Midbrain (tissue), 1 donor: Measurements from ENCODE around the gene UPK3B.
"Not testable (repeated sequence)": the region's sequence is repeated elsewhere in the genome, so short reads cannot be mapped to it uniquely, and the experiment has no call there.

ENCODE experiments used
- DNase-seq: peaks from one replicate; lab custom pipeline; 2025; lab: John Stamatoyannopoulos, UW

UPK3B gene

DNA sequence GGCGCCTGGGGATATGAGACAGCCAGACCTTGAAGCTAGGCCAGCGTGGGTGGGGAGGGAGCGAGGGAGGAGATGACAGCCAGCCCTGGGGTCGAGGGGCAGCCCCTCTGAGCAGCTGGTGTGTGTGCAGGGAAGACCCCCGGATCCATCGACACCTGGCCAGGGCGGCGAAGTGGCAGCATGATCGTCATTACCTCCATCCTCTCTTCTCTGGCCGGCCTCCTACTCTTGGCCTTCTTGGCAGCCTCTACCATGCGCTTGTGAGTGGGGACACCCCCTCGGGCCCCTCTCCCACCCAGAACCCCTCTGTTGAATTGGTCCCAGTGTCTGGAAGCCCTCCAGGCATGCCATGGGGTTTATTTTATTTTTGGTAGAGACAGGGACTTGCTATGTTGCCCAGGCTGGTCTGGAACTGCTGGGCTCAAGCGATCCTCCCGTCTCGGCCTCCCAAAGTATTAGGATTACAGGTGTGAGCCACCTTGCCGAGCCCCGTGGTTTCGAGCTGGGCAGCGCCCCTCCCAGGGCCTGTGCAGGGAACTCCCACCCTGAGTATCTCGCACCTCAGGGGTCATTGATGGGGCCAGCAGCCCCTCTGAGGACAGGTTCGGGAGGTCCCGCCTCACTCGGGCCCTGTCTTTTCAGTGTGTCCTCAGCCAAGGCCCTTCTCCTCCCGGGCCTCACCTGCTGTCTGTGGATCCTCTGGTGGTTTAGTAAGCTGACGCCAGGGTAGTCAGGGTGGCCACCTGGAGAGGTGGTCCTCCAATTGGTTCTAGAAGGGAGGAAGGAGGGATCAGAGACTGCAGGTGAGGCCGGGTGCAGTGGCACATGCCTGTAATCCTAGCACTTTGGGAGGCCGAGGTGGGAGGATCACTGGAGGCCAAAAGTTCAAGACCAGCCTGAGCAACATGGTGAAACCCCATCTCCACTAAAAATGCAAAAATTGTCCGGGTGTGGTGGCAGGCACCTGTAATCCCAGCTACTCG, 3.8 kb downstream of the UPK3B start:
- no peak for DNase-seq

DNA sequence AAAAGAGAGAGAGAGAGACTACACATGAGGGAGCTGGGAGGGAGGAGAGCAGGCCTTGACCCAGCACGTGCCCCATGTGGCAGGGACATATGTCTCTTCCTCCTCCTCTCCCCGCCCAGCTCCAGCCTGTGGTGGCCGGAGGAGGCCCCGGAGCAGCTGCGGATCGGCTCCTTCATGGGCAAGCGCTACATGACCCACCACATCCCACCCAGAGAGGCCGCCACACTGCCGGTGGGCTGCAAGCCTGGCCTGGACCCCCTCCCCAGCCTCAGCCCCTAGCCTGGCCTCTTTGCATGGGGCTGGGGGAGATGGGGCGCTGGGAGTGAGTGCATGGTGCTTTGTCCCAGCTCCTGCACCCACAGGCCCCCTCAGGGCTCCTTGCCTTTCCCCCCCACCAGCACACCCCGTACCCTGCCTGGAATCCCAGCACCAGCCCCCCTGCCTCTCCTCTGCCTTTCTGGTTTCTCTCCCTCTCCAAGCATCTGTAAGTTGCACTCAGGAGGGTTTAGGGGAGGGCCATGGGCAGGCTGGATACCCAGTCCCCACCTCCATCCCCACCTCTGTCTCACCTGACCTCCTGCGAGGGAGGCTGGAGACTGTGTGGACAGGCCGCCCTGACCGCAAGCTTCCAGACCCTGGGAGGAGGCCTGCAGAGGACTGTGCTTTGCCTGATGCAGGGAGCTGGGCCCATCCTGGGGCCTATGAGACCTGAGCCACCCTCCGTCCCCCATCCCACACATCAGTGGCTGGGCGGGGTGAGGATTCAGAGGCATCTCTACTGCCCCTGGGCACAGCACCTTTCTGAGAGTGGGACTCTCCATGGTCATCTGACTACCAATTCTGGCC, 4.8 kb downstream of the UPK3B start:
- DNase-seq, result no peak

DNA sequence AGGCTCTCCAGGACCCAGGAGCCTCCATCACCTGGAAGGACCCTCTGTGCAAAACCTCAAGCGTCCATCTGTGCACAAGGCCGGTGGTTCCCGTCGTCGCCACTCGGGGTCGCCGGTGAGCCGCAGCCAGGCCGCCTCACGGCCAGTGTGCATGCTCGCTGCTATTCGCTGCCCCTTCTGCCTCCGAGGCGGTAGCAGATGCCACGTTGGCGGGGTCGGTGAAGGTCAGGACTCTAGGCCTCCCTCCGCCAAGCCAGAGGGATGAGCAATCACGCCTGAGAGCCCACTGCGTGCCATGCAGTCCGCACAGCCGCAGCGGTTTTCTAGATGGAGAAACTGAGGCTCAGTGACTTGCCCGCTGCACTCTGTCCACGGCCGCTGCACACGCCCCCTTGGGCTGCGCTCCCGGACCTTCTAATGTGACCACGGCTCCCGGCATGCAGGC, 5.7 kb downstream of the UPK3B start:
- peak; percentile 13 for DNase-seq

DNA sequence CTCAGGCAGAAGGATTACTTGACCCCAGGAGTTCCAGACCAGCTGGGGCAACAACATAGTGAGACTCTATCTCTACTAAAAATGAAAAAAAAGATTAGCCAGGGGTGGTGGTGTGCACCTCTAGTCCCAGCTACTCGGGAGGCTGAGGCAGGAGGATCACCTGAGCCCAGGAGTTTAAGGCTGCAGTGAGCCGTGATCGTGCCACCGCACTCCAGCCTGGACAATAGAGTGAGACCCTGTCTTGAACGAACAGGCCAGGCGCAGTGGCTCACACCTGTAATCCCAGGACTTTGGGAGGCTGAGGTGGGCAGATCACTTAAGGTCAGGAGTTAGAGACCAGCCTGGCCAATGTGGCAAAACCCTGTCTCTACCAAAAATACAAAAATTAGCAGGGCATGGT, 6.6 kb downstream of the UPK3B start:
- not testable (repeated sequence) for DNase-seq

DNA sequence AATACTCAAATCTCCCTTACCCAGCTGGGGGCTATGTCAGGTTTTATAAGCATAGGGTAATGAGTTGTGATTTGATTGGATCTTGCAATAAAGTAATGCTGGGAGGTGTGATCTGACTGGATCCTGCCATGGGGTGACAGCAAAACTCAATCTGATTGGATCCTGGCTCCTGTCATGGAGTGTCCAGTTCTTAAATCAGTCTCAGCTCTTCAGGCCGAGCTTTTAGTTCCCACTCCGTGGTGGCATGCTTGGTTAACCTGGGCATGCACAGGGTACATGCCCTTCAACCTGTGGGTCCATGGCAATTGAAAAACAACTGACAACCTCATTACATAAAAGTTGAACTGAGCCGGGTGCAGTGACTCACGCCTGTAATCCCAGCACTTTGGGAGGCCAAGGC, 15.8 kb downstream of the UPK3B start:
- DNase-seq, result not testable (repeated sequence)

DNA sequence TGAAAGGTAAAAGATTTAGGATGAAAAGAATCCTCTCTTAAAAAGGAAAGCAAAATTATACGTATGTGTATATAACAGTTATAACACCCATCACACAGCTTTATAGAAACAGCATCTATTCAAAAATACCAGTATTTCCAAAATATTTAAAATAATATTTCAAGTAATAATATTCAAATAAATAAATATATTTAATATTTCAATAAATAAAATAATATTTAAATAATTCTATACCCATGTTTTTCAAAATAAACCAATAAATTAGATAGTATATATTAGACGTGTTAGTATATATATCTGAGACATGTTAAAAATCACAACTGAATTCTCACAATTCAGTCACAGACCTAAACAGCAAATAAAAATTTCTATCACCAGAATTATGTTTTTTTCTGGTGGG, 21.3 kb downstream of the UPK3B start:
- not testable (repeated sequence) for DNase-seq

DNA sequence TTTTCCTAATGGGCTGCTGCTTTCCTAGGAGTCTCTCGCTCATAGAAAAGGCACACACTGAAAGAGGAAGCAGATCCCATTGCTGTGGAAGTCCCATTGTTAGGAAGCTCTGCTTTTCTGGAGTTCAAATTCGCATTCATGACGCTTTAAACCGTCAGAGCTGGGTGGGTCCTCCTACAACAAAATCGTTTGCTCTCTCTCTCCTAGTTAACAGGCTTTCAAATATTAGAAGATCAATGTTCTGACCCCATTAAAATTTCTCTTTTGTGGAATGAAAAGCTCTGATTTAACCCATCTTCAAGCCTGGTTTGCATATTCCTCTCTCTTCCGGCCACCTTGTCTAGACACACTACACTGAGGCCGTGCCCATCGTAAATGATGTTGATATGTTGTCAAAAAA, 32.8 kb downstream of the UPK3B start, which contains the start of gene SPDYE16:
SPDYE16 (minus strand) TSS at position 101 of the 400 bp plus-strand sequence. CDS start 1,838 bp downstream, outside the sequence.
- DNase-seq, result not testable (repeated sequence)

DNA sequence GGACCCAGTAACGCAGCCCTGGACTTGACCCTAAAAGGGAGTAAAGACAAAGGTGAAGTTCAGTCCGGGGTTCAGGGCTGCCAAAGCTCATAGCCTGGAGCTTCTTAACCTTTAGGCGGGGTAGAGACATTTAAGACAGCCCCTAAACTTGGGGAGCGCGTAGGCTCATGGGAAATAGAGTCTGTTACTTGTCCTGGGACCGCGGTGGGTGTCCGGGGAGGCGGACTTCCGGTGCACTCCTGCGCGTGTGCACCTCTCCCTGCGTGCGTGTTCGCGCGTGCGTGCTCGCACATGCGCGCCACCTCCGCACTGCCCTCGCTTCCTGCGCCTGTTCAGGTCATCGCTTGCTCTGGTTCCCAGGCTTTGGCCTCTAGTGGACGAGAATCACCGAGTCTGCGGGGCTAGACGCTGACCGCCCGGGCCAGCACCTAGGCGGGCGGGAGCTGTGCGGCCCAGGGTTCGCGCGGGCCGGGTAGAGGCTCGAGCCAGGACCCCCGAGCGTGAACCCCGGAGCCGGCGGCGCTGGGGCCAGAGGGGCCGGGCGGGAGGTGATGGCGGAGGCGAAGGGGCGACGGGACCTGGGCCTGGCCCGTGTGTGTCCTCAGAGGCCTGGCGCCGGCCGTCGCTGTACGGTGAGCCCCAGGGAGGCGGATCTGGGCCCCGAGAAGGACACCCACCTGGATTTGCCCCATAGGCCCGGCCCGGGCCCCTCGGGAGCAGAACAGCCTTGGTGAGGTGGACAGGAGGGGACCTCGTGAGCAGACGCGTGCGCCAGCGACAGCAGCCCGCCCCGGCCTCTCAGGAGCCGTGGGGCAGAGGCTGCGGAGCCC, 38.9 kb downstream of the UPK3B start:
- peak; percentile 91 for DNase-seq

DNA sequence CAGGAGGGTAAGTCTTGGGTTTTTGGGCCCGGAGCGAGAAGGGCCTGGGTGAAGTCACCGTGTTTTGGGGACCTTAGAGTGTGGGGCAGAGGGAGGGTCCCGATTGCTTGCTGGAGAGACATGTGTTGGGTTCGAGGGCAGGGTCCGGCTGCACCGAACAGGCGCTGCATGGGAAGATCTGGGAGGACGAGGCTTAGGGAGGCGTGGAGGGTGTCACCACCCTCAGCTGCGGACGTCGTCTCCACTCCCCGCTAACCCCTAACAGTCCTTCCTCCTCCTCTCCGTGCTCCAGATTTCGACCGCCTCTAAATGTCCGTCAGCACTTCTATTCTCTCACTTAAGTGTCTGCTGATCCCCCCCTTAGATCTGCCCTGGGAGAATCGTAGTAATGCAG, 39.5 kb downstream of the UPK3B start:
- DNase-seq, result not testable (repeated sequence)

DNA sequence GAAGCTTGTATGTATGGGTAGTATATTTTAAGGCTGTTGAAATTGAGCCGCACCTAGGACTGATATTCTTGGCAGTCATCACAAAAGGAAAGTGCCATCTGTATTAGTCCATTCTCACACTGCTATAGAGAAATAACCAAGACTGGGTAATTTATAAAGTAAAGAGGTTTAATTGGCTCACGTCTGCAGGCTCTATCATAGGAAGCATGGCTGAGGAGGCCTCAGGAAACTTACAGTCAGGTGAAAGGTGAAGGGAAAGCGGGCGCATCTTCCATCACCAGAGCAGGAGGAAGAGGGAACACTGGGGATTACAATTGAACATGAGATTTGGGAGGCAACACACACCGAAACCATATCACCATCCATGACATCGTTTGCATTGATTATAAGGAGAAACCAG, 41.6 kb downstream of the UPK3B start:
- DNase-seq, result not testable (repeated sequence)

DNA sequence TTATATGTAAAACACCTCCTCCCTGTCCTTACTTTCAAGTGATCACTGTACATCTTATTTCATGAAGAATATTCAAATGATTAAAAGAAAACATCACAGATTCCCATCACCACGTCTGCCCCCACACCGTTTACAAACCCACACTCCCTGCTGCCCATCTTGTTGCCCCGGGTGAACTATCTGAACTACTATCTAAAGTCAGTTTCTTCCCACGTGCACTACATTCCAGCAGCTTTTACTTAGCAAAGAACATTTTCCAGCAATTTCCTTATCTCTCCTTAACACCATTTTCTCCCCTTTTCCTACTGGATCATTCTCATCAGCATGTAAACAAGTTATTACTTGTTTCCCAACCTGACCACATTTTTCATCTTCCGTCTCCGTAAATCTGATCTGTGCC, 49.3 kb downstream of the UPK3B start:
- not testable (repeated sequence) for DNase-seq

DNA sequence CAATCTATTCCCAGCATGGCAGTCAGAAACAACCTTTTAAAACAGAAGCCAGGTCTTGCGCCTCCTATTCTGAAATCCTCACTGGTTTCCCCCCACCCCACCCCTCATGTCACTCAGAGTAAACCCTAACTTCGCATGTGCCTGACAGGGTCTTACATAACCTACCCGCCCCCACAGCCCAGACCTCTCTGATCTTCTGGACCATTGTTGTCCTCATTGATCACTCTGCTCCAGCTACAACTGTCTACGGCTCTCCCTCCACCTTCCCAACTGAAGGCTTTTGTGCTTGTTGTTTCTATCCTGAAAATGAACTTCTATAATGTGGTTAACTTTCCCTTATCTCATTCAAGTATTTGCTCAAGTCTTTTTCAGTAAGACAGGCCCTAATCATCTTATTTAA, 49.8 kb downstream of the UPK3B start:
- not testable (repeated sequence) for DNase-seq

DNA sequence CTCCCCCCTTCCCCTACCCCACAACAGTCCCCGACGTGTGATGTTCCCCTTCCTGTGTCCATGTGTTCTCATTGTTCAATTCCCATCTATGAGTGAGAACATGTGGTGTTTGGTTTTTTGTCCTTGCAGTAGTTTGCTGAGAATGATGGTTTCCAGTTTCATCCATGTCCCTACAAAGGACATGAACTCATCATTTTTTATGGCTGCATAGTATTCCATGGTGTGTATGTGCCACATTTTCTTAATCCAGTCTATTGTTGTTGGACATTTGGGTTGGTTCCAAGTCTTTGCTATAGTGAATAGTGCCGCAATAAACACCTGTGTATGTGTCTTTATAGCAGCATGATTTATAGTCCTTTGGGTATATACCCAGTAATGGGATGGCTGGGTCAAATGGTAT, 51.0 kb downstream of the UPK3B start:
- not testable (repeated sequence) for DNase-seq

DNA sequence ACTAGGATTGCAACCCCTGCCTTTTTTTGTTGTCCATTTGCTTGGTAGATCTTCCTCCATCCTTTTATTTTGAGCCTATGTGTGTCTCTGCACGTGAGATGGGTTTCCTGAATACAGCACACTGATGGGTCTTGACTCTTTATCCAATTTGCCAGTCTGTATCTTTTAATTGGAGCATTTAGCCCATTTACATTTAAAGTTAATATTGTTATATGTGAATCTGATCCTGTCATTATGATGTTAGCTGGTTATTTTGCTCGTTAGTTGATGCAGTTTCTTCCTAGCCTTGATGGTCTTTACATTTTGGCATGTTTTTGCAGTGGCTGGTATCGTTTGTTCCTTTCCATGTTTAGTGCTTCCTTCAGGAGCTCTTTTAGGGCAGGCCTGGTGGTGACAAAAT, 54.6 kb downstream of the UPK3B start:
- DNase-seq, result not testable (repeated sequence)
